HepG2 (cell line): Measurements from ENCODE around the gene ZNF429. TPM values are rescaled to one million over a fixed set of nuclear protein-coding genes. Genes with fewer than 3 reads are reported as not detected.
"Not testable (repeated sequence)": the region's sequence is repeated elsewhere in the genome, so short reads cannot be mapped to it uniquely, and the experiment has no call there.

Source experiments
- ATAC-seq: fragments of 200-7000 bp; cut with Tn5 transposase; 3 replicates; pipeline ENCODE4 v1.9.1; 2020; ENCODE audit warnings: mild to moderate bottlenecking, moderate library complexity
- BruUV-seq: library from RNA; stranded (reverse); fragments of 400-500 nt; replicated peaks from 2 replicates; lab custom pipeline; 2021; lab: Mats Ljungman, UMichigan
- CTCF ChIA-PET: fragments of 300-600 bp; formaldehyde crosslinking; extraction: SDS; loops from one replicate; lab custom pipeline; 2021; ENCODE audit warnings: low total read pairs, inconsistent platforms, low intra/inter-chr PET ratio; lab: Yijun Ruan, JAX
- POLR2A ChIA-PET: fragments of 350-600 bp; sonication (Branson Sonifier 250); formaldehyde crosslinking; loops from one replicate; lab custom pipeline; 2020; ENCODE audit warnings: antibody characterized with exemption, inconsistent platforms; lab: Yijun Ruan, JAX
- DNase-seq: peaks from one replicate; pipeline ENCODE4 v3.0.0-alpha.2; 2015; ENCODE audit warnings: low spot score
- FAIRE-seq: peaks from 3 replicates; lab custom pipeline; 2011; peaks lifted over from hg19 to GRCh38; lab: Jason Lieb, UNC
- H2AFZ ChIP-seq: one replicate; pipeline ENCODE4 v1.6.1; 2011; ENCODE audit warnings: low read length, inconsistent platforms
- H3K27ac ChIP-seq: fragments of 300-600 bp; 3 replicates; pipeline ENCODE4 v1.8.0; 2011; ENCODE audit warnings: mixed run types, mild to moderate bottlenecking, mixed read lengths, low read length, inconsistent platforms; ENCODE audit not compliant: insufficient read depth; ENCODE audit errors: extremely low read length
- H3K27me3 ChIP-seq, 2 experiments: fragments of 200-600 bp in 1 of 2; 2 replicates in 1 of 2; 3 replicates in 1 of 2; pipeline versions ENCODE4 v1.6.0 to v1.8.0; 2011; ENCODE audit warnings: low read length in 2 of 2, mild to moderate bottlenecking in 2 of 2, moderate library complexity in 2 of 2, inconsistent platforms in 1 of 2; ENCODE audit not compliant: insufficient read depth in 2 of 2, control insufficient read depth in 1 of 2
- H3K36me3 ChIP-seq, 2 experiments: fragments of 200-600 bp in 1 of 2; replicated peaks in 1 of 2; 2 replicates in 1 of 2; 3 replicates in 1 of 2; pipeline versions ENCODE4 v1.5.1 to v1.8.0; 2011; ENCODE audit warnings: low read length in 2 of 2, inconsistent platforms in 1 of 2; ENCODE audit not compliant: insufficient read depth in 2 of 2, control insufficient read depth in 1 of 2
- H3K4me1 ChIP-seq: 2 replicates; pipeline ENCODE4 v1.5.1; 2012; ENCODE audit warnings: low read length, inconsistent platforms; ENCODE audit not compliant: insufficient read depth
- H3K4me2 ChIP-seq: 2 replicates; pipeline ENCODE4 v1.6.0; 2011; ENCODE audit warnings: low read depth, low read length, inconsistent platforms
- H3K4me3 ChIP-seq, 3 experiments: fragments of 200-600 bp in 1 of 3; sonication (generic), shearing (Covaris generic) in 1 of 3; replicated peaks in 1 of 3; 2 replicates each; pipeline ENCODE4 v1.5.1; 2011 to 2016; ENCODE audit warnings: low read length in 3 of 3, inconsistent platforms in 2 of 3, low read depth in 2 of 3, mild to moderate bottlenecking in 2 of 3, control low read depth in 1 of 3, mixed read lengths in 1 of 3; ENCODE audit not compliant: insufficient read depth in 1 of 3
- H3K79me2 ChIP-seq: one replicate; pipeline ENCODE4 v1.6.1; 2011; ENCODE audit warnings: low read length, inconsistent platforms; ENCODE audit not compliant: insufficient read depth
- H3K9ac ChIP-seq: 2 replicates; pipeline ENCODE4 v1.6.0; 2011; ENCODE audit warnings: mild to moderate bottlenecking, low read depth, low read length, inconsistent platforms; ENCODE audit not compliant: insufficient read depth
- H3K9me3 ChIP-seq: 2 replicates; pipeline ENCODE4 v1.5.1; 2012; ENCODE audit warnings: mild to moderate bottlenecking, low read length
- H4K20me1 ChIP-seq: 2 replicates; pipeline ENCODE4 v1.6.0; 2011; ENCODE audit warnings: inconsistent platforms, mild to moderate bottlenecking, low read length, moderate library complexity; ENCODE audit not compliant: insufficient read depth
- CEBPZ ChIP-seq: IDR thresholded peaks from 2 replicates; pipeline ENCODE4 v1.6.1; 2012; ENCODE audit warnings: low read length, improper control_type of control experiment
- HBP1 ChIP-seq: IDR thresholded peaks from 2 replicates; pipeline ENCODE4 v1.6.1; 2016; ENCODE audit warnings: low read depth, control low read depth
- RFX3 ChIP-seq: IDR thresholded peaks from 2 replicates; pipeline ENCODE4 v1.6.1; 2016; ENCODE audit warnings: missing biosample characterization, missing genetic modification reagents
- ZNF609 ChIP-seq: sonication (generic); formaldehyde crosslinking; IDR thresholded peaks from 2 replicates; pipeline ENCODE4 v1.4.0; 2020; ENCODE audit warnings: mild to moderate bottlenecking, missing genetic modification reagents, borderline replicate concordance
- whole genome bisulfite sequencing: methylation state at CpG from one replicate; pipeline ENCODE4 v1.1.6; 2017; ENCODE audit warnings: low lambda C conversion rate; 5-methylcytosine and 5-hydroxymethylcytosine counted together
- in situ Hi-C: cut with HindIII; loops from 2 replicates; pipeline ENCODE4 v1.10.0; 2017; ENCODE audit warnings: low pct_unique_long_range_greater_than_20kb; ENCODE audit not compliant: extremely low pct_ligation_motif_present
- intact Hi-C: fragments of 100-400 bp; cut with micrococcal nuclease; formaldehyde crosslinking; loops from one replicate; pipeline ENCODE4 v1.10.0; 2022; ENCODE audit not compliant: unreplicated experiment
- polyA plus RNA-seq, 8 experiments: library from polyadenylated mRNA; depleted of rRNA in 3 of 8; stranded (reverse) in 7 of 8; unstranded in 1 of 8; fragments of >200 nt; fragmentation: Illumina TruSeq in 4 of 8; extraction: Trizol in 4 of 8; gene quantifications; 2 replicates each; pipeline versions ENCODE4 v1.2.1 to v1.2.3, GENCODE V29; 2011 to 2016; ENCODE audit warnings: low read depth in 4 of 8, missing spikeins in 1 of 8, mixed read lengths in 1 of 8; ENCODE audit not compliant: insufficient read depth in 1 of 8
- total RNA-seq, 5 experiments: library from RNA; depleted of rRNA; stranded (reverse); fragments of >200 nt; fragmentation: Illumina TruSeq; extraction: Trizol; gene quantifications; 2 replicates each; pipeline ENCODE4 v1.2.3, GENCODE V29; 2016; ENCODE audit warnings: low read depth in 1 of 5

ZNF429 gene
- total and polyA plus RNA-seq, 2 of the 13 experiments (the other 11 are each of a cell fraction or from before 2014, with no cell fraction given): 3.3 to 3.4 TPM

- TF ChIP-seq ZNF609 (CRISPR knock-in tag) (no peak), CEBPZ (no peak), HBP1 (CRISPR knock-in tag) (no peak), RFX3 (CRISPR knock-in tag) (no peak)
Measured at GRCh38 chr19:21532904-21533303, 27.5 kb downstream of the ZNF429 start (continued).

GRCh38 chr19:21536741-21537290 is 31.4 kb downstream of the ZNF429 start:
- FAIRE-seq, H3K4me3 ChIP-seq, BruUV-seq: not testable (repeated sequence)

More at GRCh38 chr19:21536741-21537290, 31.4 kb downstream of the ZNF429 start:
- H3K9ac ChIP-seq, H3K79me2 ChIP-seq, CTCF ChIA-PET, DNase-seq, H2AFZ ChIP-seq, ATAC-seq, POLR2A ChIA-PET, H3K36me3 ChIP-seq, intact Hi-C loops, H3K27ac ChIP-seq, H3K27me3 ChIP-seq, in situ Hi-C loops, H4K20me1 ChIP-seq, H3K4me1 ChIP-seq, H3K4me2 ChIP-seq: not testable (repeated sequence)
- WGBS: 50% methylated on average over 2 of the region's 2 CpGs
- peaks cover 64% of the 10 kb centered on the region for H3K9me3 ChIP-seq
